Panc1 (cell line): Measurements from ENCODE around the gene RAB30. TPM values are rescaled to one million over a fixed set of nuclear protein-coding genes. Genes with fewer than 3 reads are reported as not detected.

Source experiments
- ATAC-seq: fragments of 200-7000 bp; cut with Tn5 transposase; 2 replicates; pipeline ENCODE4 v1.9.1; 2020; ENCODE audit warnings: mild to moderate bottlenecking, moderate library complexity
- BruUV-seq: library from RNA; stranded (reverse); fragments of 400-500 nt; replicated peaks from 2 replicates; lab custom pipeline; 2021; lab: Mats Ljungman, UMichigan
- CTCF ChIA-PET: fragments of 300-600 bp; sonication (Branson Sonifier 250); formaldehyde crosslinking; loops from one replicate; lab custom pipeline; 2022; ENCODE audit warnings: antibody characterized with exemption; lab: Charles Lee
- POLR2A ChIA-PET: fragments of 300-600 bp; sonication (Branson Sonifier 250); formaldehyde crosslinking; loops from one replicate; lab custom pipeline; 2022; ENCODE audit warnings: antibody characterized with exemption; lab: Charles Lee
- DNase-seq: peaks from one replicate; pipeline ENCODE4 v3.0.0-alpha.2; 2010; ENCODE audit warnings: low read depth, low spot score
- H3K27ac ChIP-seq: 2 replicates; pipeline ENCODE4 v1.5.1; 2011; ENCODE audit warnings: mild to moderate bottlenecking, low read length, inconsistent platforms
- H3K27me3 ChIP-seq: fragments of 200-500 bp; sonication (Bioruptor generic); 2 replicates; pipeline ENCODE4 v1.6.0; 2014; ENCODE audit warnings: low read length, inconsistent platforms; ENCODE audit not compliant: control insufficient read depth, insufficient read depth
- H3K36me3 ChIP-seq: fragments of 200-500 bp; sonication (Bioruptor generic); 2 replicates; pipeline ENCODE4 v1.5.1; 2014; ENCODE audit warnings: inconsistent platforms, mild to moderate bottlenecking, low read length, moderate library complexity; ENCODE audit not compliant: control insufficient read depth, insufficient read depth
- H3K4me1 ChIP-seq: 2 replicates; pipeline ENCODE4 v1.5.1; 2011; ENCODE audit warnings: inconsistent platforms, mild to moderate bottlenecking, low read length, moderate library complexity; ENCODE audit not compliant: control insufficient read depth, insufficient read depth
- H3K4me3 ChIP-seq, 2 experiments: 2 replicates each; pipeline ENCODE4 v1.5.1; 2011 to 2012; ENCODE audit warnings: low read depth in 2 of 2, low read length in 2 of 2, mild to moderate bottlenecking in 2 of 2, inconsistent platforms in 1 of 2, moderate library complexity in 1 of 2
- H3K9me3 ChIP-seq: fragments of 200-500 bp; sonication (Bioruptor generic); 2 replicates; pipeline ENCODE4 v1.5.1; 2014; ENCODE audit warnings: low read depth, mild to moderate bottlenecking, inconsistent platforms, low read length, moderate library complexity; ENCODE audit not compliant: control insufficient read depth, insufficient read depth
- POLR2AphosphoS5 ChIP-seq: IDR thresholded peaks from 2 replicates; pipeline ENCODE4 v1.6.1; 2012; ENCODE audit warnings: mild to moderate bottlenecking, low read depth, low read length, moderate library complexity
- SIN3A ChIP-seq: IDR thresholded peaks from 2 replicates; pipeline ENCODE4 v1.6.1; 2012; ENCODE audit warnings: low read depth, mild to moderate bottlenecking, low read length, moderate library complexity, borderline replicate concordance; ENCODE audit not compliant: insufficient read depth
- TCF7L2 ChIP-seq: IDR thresholded peaks from 2 replicates; pipeline ENCODE4 v1.6.1; 2011; ENCODE audit warnings: mild to moderate bottlenecking, low read depth, low read length, inconsistent platforms
- in situ Hi-C: cut with HindIII; loops from 2 replicates; pipeline ENCODE4 v1.10.0; 2016; ENCODE audit warnings: low sequenced_read_pairs, low pct_unique_long_range_greater_than_20kb
- intact Hi-C: fragments of 100-400 bp; cut with micrococcal nuclease; formaldehyde crosslinking; loops from one replicate; pipeline ENCODE4 v1.10.0; 2022; ENCODE audit not compliant: unreplicated experiment
- total RNA-seq: library from RNA; stranded (reverse); gene quantifications from one replicate; pipeline ENCODE4 v1.2.1, GENCODE V29; 2021; ENCODE audit not compliant: unreplicated experiment
- TF ChIP-seq, protein P1 (sequence below): fragments of 450-650 bp; IDR thresholded peaks from 2 replicates; pipeline ENCODE4 v1.5.1; 2017; ENCODE audit warnings: mild to moderate bottlenecking
- TF ChIP-seq, protein P2 (sequence below), 2 experiments: IDR thresholded peaks; 2 replicates each; pipeline ENCODE4 v1.6.1; 2011 to 2012; ENCODE audit warnings: low read depth in 2 of 2, control low read depth in 1 of 2, low read length in 1 of 2, mild to moderate bottlenecking in 1 of 2, moderate library complexity in 1 of 2; ENCODE audit not compliant: insufficient read depth in 1 of 2

Gene RAB30
- total RNA-seq, 1 experiment from 2014 or later = 19.0 TPM

DNA sequence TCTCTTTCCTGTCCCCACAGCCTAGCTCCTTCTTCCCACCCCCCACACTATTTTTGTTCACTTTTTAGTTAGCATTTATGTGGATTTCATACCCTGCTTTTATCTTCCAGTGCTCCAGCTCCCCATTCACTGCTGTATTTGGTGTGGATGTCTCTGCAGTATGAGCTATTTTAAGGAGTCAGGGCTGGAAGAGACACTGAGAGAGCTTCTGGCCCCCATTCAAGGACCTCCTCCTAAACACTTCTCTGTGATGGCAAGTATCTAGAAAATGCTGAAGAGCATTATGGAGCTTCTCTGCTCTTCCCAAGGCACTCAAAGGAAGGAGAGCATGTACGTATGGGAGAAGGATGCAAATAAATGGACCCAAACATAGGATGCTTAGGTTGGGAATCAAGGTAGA lies 79.5 kb downstream of the RAB30 start:
- Histone ChIP-seq H3K9me3 (no peaks in the 10 kb centered on the region), H3K27ac (no peak overlapping the region), H3K36me3 (no peaks in the 10 kb centered on the region), H3K4me1 (peaks cover 5% of the 10 kb centered on the region; the same call in 1 of the 2 replicates), H3K27me3 (no peaks in the 10 kb centered on the region), H3K4me3 (no peak overlapping the region)
- POLR2A ChIA-PET = no interaction called here
- ATAC-seq (no peak), DNase-seq (no peak)
- TF ChIP-seq TCF7L2 (no peak), POLR2AphosphoS5 (no peak), SIN3A (no peak)
- TF ChIP-seq, protein P1, sequence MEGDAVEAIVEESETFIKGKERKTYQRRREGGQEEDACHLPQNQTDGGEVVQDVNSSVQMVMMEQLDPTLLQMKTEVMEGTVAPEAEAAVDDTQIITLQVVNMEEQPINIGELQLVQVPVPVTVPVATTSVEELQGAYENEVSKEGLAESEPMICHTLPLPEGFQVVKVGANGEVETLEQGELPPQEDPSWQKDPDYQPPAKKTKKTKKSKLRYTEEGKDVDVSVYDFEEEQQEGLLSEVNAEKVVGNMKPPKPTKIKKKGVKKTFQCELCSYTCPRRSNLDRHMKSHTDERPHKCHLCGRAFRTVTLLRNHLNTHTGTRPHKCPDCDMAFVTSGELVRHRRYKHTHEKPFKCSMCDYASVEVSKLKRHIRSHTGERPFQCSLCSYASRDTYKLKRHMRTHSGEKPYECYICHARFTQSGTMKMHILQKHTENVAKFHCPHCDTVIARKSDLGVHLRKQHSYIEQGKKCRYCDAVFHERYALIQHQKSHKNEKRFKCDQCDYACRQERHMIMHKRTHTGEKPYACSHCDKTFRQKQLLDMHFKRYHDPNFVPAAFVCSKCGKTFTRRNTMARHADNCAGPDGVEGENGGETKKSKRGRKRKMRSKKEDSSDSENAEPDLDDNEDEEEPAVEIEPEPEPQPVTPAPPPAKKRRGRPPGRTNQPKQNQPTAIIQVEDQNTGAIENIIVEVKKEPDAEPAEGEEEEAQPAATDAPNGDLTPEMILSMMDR = no peak
- TF ChIP-seq, protein P2, sequence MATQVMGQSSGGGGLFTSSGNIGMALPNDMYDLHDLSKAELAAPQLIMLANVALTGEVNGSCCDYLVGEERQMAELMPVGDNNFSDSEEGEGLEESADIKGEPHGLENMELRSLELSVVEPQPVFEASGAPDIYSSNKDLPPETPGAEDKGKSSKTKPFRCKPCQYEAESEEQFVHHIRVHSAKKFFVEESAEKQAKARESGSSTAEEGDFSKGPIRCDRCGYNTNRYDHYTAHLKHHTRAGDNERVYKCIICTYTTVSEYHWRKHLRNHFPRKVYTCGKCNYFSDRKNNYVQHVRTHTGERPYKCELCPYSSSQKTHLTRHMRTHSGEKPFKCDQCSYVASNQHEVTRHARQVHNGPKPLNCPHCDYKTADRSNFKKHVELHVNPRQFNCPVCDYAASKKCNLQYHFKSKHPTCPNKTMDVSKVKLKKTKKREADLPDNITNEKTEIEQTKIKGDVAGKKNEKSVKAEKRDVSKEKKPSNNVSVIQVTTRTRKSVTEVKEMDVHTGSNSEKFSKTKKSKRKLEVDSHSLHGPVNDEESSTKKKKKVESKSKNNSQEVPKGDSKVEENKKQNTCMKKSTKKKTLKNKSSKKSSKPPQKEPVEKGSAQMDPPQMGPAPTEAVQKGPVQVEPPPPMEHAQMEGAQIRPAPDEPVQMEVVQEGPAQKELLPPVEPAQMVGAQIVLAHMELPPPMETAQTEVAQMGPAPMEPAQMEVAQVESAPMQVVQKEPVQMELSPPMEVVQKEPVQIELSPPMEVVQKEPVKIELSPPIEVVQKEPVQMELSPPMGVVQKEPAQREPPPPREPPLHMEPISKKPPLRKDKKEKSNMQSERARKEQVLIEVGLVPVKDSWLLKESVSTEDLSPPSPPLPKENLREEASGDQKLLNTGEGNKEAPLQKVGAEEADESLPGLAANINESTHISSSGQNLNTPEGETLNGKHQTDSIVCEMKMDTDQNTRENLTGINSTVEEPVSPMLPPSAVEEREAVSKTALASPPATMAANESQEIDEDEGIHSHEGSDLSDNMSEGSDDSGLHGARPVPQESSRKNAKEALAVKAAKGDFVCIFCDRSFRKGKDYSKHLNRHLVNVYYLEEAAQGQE (IDR thresholded peaks at IDR 0.05; ENCODE audit: insufficient read depth in 1 of 2, low read depth in 2 of 2, low read length in 1 of 2) = no peak
- in situ Hi-C loops (no loop called here), intact Hi-C loops (no loop called here)
- CTCF ChIA-PET = no interaction called here
- no TSS peak for BruUV-seq

DNA sequence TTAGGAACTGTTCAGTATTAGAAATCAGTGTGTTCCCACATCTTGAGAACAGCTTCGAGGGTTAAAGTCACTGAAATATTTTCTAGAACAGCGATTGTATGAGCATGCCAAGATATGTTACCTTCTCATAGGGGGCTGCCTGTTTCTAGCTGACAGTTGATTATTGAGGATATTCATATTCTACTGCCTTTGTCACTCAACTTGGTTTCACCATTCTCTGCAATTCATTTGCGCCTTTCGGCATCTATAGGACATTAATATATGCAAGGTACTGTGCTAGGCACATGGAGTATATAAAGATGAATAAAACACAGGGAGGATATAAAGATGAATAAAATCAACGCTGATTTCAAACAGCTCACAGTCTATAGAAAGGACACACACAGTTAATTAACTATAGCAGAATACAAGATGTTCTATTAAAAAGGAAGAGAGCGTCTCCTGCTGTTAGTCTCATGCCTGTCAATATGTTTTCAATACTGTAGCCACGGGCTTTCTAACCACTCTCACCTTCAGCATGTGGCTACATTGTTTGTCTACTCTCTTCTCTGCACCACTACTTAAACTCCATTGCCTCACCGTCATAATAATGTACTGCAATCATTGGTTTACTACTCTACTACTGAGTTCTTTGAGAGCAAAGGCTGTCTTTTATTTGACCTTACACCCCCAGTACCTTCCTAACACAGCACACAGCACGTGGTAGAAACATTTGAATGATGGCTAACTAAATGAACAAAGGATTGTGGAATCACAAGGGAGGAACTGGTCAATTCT lies 81.9 kb downstream of the RAB30 start:
- ChIA-PET CTCF (no interaction called here), POLR2A (interaction anchor here (0.9 kb wide), 1 partner anchor 9 kb away, joined by 3 read pairs; no protein-coding TSS in a partner anchor)
- in situ Hi-C loops (no loop called here), intact Hi-C loops (no loop called here)
- H3K36me3 ChIP-seq = no peaks in the 10 kb centered on the region
- H3K4me1 ChIP-seq = no peaks in the 10 kb centered on the region; the same call in 1 of the 2 replicates
- no peak overlapping the region for H3K4me3 ChIP-seq
- ATAC-seq = no peak
- no TSS peak for BruUV-seq
- H3K9me3 ChIP-seq = no peaks in the 10 kb centered on the region
- no peaks in the 10 kb centered on the region for H3K27me3 ChIP-seq
- no peak for TF ChIP-seq TCF7L2
- no peak for DNase-seq
- no peak overlapping the region for H3K27ac ChIP-seq
